ENCODE results near the gene POFUT1. TPM values are rescaled to one million over a fixed set of nuclear protein-coding genes. Genes with fewer than 3 reads are reported as not detected.

The POFUT1 gene
- total and polyA plus RNA-seq, 2 of the 8 experiments (the other 6 are each of a cell fraction or from before 2014, with no cell fraction given): 19.4 to 24.4 TPM

- Histone ChIP-seq H3K56ac (replicated peaks; ENCODE audit: insufficient read length, low read depth, low read length) (no peak overlapping the region), H4K5ac (ENCODE audit: insufficient read length, low read depth, low read length) (no peak overlapping the region), H4K8ac (ENCODE audit: extremely low read depth, insufficient read depth, low read length) (no peak overlapping the region), H4K91ac (replicated peaks; ENCODE audit: insufficient read length, low read length) (no peak overlapping the region), H3K79me1 (ENCODE audit: low read depth, low read length) (no peaks in the 10 kb centered on the region), H3K9ac (replicated peaks in 1 of 4; ENCODE audit: extremely low read depth in 1 of 4, low read depth in 3 of 4, low read length in 3 of 4) (no peak overlapping the region), H2BK15ac (ENCODE audit: low read length) (no peak overlapping the region), H2BK120ac (replicated peaks; ENCODE audit: low read depth, low read length) (no peak overlapping the region), H2AFZ (ENCODE audit: low read length) (no peak overlapping the region), H3K4me3 (ENCODE audit: extremely low read depth in 1 of 4, insufficient read depth in 2 of 4, low read depth in 3 of 4, low read length in 4 of 4) (no peak overlapping the region), H3K27ac (ENCODE audit: low read depth, low read length) (no peak overlapping the region), H3K23ac (ENCODE audit: insufficient read length) (no peak overlapping the region), H3K79me2 (ENCODE audit: control insufficient read depth in 1 of 2, insufficient read depth in 2 of 2, low read length in 2 of 2) (no peaks in the 10 kb centered on the region), H3K18ac (ENCODE audit: extremely low read depth, low read length) (no peak overlapping the region), H3K4me1 (replicated peaks in 1 of 4; ENCODE audit: control insufficient read depth in 3 of 4, insufficient read depth in 4 of 4, low read length in 3 of 4) (peaks cover 0 to 7% (median 3%) of the 10 kb centered on the region in 4 experiments; a peak in 3 of 7 replicates), H3K4me2 (ENCODE audit: insufficient read depth in 1 of 2, low read depth in 2 of 2, low read length in 2 of 2) (no peak overlapping the region), H3K14ac (ENCODE audit: insufficient read length) (no peak overlapping the region), H4K20me1 (replicated peaks in 1 of 2; ENCODE audit: control insufficient read depth in 1 of 2, insufficient read depth in 2 of 2, low read length in 2 of 2) (peaks cover 0 to 4% of the 10 kb centered on the region in 2 experiments), H3K36me3 (ENCODE audit: control insufficient read depth in 2 of 4, insufficient read depth in 4 of 4, low read length in 3 of 4) (peaks cover 8 to 16% (median 14%) of the 10 kb centered on the region in 4 experiments; a peak in 7 of 8 replicates), H2AK5ac (ENCODE audit: low read depth, low read length) (no peak overlapping the region), H3K4ac (replicated peaks; ENCODE audit: insufficient read length, low read depth, low read length) (no peak overlapping the region), H3K27me3 (replicated peaks in 1 of 4; ENCODE audit: control insufficient read depth in 3 of 4, extremely low read depth in 1 of 4, insufficient read depth in 3 of 4, low read length in 3 of 4) (no peaks in the 10 kb centered on the region), H2BK20ac (ENCODE audit: low read length) (no peak overlapping the region), H3K23me2 (ENCODE audit: low read depth, low read length) (no peaks in the 10 kb centered on the region), H2BK5ac (ENCODE audit: low read depth, low read length) (no peak overlapping the region), H2BK12ac (ENCODE audit: low read depth, low read length) (no peak overlapping the region), H3K9me3 (ENCODE audit: insufficient read depth in 2 of 2, low read depth in 1 of 2, low read length in 1 of 2) (no peaks in the 10 kb centered on the region)
- ChIA-PET POLR2A (ENCODE audit: partially characterized antibody) (no interaction called here), CTCF (ENCODE audit: partially characterized antibody) (no interaction called here)
- DNase-seq (ENCODE audit: low read depth in 1 of 2, low spot score in 2 of 2) (no peak), FAIRE-seq (no peak)
- WGBS, 2 experiments (ENCODE audit: extremely low coverage in 1 of 2, insufficient coverage in 1 of 2, insufficient read length in 1 of 2, insufficient replicate concordance in 2 of 2, low coverage in 1 of 2, low lambda C conversion rate in 2 of 2, missing lambda C conversion rate in 1 of 2): 85% methylated on average over 4 of the region's 4 CpGs; no CpG with 5 or more reads in 1 of the 2 experiments
- TF ChIP-seq ATF3 (IDR thresholded peaks at IDR 0.05; ENCODE audit: insufficient read depth, low read depth, low read length) (no peak), CEBPB (IDR thresholded peaks at IDR 0.05; ENCODE audit: low read depth, low read length) (no peak), RBBP5 (IDR thresholded peaks at IDR 0.05; ENCODE audit: borderline replicate concordance, low read depth, low read length) (no peak), TCF12 (IDR thresholded peaks at IDR 0.05; ENCODE audit: low read depth, low read length) (no peak), CHD1 (IDR thresholded peaks at IDR 0.05; ENCODE audit: low read depth, low read length) (no peak), HDAC2 (IDR thresholded peaks at IDR 0.05; ENCODE audit: borderline replicate concordance in 1 of 2, low read depth in 2 of 2, low read length in 2 of 2) (no peak), CHD2 (IDR thresholded peaks at IDR 0.05; ENCODE audit: low read length) (no peak), NRF1 (IDR thresholded peaks at IDR 0.05; ENCODE audit: low read depth, low read length) (no peak), SIRT6 (IDR thresholded peaks at IDR 0.05; ENCODE audit: low read length) (no peak), SAP30 (IDR thresholded peaks at IDR 0.05; ENCODE audit: insufficient read depth, insufficient replicate concordance, low read length) (no peak), FOSL1 (IDR thresholded peaks at IDR 0.05; ENCODE audit: insufficient read depth, low read depth, low read length) (no peak), EZH2 (IDR thresholded peaks at IDR 0.05; ENCODE audit: low read depth, low read length, severe bottlenecking) (no peak), JUND (IDR thresholded peaks at IDR 0.05; ENCODE audit: low read length) (no peak), POLR2AphosphoS5 (IDR thresholded peaks at IDR 0.05; ENCODE audit: low read depth, low read length) (no peak), POU5F1 (IDR thresholded peaks at IDR 0.05; ENCODE audit: low read depth, low read length) (no peak)
These were observed 40.1 kb upstream of the POFUT1 start for GRCh38 chr20:32167552-32167951.
